D721Med (cell line): Measurements from ENCODE around the gene ADAMTS17.

Source experiments
- DNase-seq: peaks from one replicate; pipeline ENCODE4 v3.0.0; 2011; ENCODE audit warnings: low spot score; ENCODE audit not compliant: insufficient read length
- FAIRE-seq: peaks from 2 replicates; lab custom pipeline; 2011; peaks lifted over from hg19 to GRCh38; lab: Jason Lieb, UNC
- TF ChIP-seq, protein P1 (sequence below): IDR thresholded peaks from 2 replicates; pipeline ENCODE4 v1.5.1; 2012; ENCODE audit warnings: mild to moderate bottlenecking, control low read depth; ENCODE audit not compliant: insufficient read depth; ENCODE audit errors: missing control alignments

The ADAMTS17 gene

DNA sequence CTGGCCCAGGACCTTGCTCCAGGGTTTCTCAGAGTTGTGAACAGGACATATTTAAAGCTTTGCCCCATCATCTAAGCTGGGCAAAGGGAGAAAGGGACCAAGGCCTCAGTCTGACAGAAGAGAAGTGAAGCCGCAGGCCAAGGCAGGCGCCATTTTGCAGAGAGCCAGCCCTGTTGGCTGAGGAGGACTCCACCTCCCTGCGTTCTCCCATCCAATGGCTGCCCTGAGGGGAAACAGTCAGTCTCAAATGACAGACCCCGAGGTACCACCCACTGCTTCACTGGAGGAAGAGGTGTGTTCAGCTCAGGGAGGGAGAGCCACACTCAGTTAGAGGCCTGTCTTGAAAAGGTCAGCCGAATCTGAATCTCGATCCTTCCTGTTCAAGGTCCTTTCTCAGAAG is 86.1 kb downstream of the ADAMTS17 start:
- FAIRE-seq (no peak), DNase-seq (no peak)

DNA sequence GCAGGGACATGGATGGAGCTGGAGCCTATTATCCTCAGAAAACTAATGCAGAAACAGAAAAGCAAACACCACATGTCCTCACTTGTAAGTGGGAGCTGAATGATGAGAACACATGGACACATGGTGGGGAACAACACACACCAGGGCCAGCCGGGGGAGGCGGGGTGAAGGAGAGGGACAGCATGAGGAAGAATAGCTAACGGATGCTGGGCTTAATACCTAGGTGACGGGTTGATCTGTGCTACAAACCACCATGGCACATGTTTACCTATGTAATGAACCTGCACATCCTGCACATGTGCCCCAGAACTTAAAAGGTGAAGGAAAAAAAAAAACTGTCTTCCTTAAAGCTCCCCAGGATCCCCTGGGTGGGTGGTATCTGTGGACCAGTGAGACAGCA is 87.1 kb downstream of the ADAMTS17 start:
- TF ChIP-seq, protein P1, sequence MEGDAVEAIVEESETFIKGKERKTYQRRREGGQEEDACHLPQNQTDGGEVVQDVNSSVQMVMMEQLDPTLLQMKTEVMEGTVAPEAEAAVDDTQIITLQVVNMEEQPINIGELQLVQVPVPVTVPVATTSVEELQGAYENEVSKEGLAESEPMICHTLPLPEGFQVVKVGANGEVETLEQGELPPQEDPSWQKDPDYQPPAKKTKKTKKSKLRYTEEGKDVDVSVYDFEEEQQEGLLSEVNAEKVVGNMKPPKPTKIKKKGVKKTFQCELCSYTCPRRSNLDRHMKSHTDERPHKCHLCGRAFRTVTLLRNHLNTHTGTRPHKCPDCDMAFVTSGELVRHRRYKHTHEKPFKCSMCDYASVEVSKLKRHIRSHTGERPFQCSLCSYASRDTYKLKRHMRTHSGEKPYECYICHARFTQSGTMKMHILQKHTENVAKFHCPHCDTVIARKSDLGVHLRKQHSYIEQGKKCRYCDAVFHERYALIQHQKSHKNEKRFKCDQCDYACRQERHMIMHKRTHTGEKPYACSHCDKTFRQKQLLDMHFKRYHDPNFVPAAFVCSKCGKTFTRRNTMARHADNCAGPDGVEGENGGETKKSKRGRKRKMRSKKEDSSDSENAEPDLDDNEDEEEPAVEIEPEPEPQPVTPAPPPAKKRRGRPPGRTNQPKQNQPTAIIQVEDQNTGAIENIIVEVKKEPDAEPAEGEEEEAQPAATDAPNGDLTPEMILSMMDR, result no peak
- FAIRE-seq, result no peak
- no peak for DNase-seq

More for the DNA sequence above, 86.1 kb downstream of the ADAMTS17 start:
- TF ChIP-seq, protein P1, result no peak

DNA sequence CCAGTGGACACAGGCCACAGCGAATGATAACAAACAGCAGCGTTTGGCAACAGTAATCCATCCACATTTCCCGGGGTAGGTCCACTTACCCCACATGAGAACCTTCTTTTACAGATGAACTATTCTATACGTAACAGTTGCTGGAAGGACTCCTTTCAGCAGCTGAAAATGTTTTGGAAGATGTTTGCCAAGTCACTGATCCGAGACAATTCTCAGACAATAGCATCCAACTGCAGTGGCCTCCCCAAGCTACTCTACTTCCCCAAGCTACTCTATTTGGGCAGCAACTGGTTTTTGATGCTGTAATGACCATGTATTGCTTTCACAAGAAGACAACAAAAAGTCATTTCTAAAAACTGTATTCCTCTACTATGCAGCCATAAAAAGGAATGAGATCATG is 87.5 kb downstream of the ADAMTS17 start:
- FAIRE-seq (no peak), DNase-seq (no peak)
- TF ChIP-seq, protein P1, result no peak

DNA sequence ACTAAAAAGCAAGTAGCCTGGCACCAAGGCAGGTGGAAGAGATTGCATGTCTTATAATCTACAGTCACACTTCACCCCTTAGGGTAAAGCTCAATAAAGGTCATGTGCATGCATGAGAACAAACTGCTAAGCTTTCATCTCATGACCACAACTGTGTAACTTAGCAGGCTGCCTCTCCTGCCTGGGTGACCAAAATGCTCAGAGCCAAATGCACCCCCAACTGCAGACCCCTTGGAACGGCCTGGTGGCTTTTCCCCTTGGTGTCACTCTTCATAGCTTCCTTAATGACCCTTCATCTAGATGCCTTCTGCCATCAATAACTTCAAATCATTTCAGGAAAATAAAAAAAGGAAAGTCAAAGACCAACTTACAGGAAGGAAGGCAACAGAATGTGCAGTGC is 88.1 kb downstream of the ADAMTS17 start:
- no peak for DNase-seq
- no peak for FAIRE-seq
- TF ChIP-seq, protein P1, result no peak

DNA sequence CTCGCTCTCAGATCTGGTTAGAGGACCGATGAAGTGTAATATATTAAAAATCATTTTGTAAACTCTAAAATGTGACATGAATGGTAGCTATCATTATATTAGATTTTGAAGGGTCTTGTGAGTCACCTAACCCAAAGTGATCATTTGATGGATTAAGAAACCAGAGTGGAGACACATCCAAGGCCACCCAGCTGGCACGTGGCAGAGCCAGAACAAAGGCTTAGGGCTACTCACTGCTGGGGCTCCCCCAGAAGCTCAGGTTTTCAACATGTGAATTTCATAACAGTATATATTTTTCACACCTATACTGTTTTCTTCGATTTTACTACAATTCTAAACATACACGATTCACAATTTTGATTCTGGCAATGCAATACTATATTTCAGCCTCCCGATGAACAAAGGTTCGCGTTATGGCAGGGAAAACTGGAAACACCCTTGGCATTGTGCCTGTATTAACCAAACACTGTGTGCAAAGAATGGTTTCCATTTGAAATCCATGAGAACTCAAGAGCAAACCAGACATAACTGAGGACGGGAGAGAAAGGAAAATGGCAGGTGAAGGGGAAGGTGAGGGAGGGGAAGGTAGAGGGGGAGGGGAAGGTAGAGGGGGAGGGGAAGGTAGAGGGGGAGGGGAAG is 88.9 kb downstream of the ADAMTS17 start:
- no peak for FAIRE-seq
- TF ChIP-seq, protein P1, result no peak
- DNase-seq, result no peak

DNA sequence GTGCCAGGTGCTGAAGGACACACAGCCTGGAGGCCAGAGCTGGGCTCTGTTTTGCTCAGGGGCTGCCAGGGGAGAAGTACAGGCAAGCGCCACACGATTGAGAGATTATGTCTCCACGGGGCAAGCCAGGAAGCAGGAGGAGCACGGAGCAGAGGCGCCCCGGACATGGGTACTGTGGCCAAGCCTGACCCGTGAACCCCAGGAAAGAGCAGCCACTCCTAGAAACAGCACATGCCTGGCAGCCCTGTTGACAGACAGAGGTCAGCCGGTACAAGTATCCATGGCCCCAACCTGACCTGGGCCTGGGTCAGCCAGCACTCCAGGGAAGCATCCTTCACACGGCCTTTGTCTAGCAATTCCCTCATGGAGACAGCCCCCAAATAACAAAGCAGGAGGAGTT is 89.4 kb downstream of the ADAMTS17 start:
- DNase-seq (no peak), FAIRE-seq (no peak)
- TF ChIP-seq, protein P1, result no peak

DNA sequence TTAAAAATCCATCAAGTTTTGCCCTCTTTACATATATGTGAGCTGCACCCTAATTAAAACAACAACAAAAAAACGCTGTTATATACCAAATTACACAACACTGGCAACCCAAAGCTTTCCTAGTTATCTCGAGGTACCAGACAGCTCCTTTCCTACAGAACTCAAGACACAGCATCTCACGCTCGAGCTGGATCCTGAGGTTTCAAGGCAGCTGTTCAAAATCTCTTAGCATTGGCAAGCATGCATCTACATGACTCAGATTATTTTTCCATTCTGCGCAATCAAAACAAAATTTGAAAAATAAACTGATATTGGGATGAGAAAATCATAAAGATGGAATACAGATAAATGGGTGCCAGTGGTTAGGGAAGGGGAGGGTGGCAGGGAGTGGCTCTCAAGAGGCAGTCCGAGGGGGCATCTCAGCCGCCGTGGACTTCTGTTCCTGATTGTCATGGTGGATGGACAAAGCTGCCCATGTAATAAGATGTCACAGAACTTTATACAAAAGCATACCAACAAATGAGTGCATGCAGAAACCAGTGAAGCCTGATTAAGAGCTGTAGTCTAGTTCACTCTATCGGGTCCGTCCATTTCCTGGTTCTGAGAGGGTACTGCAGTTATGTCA is 91.5 kb downstream of the ADAMTS17 start:
- FAIRE-seq (no peak), DNase-seq (no peak)
- TF ChIP-seq, protein P1, result no peak
